ENCODE data around the gene CD63.

DNA sequence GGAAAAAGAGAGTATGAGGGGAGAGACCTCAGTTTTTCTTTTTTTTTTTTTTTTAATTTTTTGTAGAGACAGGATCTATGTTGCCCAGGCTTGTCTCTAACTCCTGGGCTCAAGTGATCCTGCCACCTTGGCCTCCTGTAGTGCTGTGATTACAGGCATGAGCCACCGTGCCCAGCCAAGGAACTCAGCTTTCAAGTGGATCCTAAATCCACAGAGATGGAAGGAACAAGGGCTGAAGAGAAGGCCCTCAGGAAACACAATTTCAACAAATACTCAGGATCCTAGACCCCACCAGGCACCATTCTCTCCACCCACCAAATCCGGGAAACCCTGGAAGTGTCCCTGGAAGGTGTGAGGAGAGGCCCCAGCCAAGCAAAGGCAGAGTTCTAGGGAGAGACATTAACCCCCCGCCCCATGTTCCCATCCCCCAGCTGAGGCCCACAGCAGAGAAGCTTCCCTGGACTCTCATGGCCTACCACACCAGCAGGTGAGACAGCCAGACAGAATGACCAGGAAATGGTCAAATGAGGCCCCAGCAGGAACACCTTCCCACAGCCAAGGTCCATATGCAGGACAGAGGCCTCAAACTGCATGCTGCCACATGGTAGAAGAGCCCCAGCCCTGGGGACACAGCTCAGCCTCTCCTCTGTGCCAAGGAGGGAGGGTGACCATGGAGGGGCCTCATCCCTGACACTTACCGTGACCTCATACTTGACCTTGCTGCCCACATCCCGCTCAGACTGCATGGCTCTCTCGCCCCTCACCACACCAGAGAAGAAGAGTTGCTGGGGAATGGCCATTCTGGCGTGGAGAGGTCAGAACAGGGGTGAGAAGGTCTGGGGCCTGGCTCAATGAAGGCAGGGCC is 35.3 kb downstream of the CD63 start:
- TF ChIP-seq, protein P1, sequence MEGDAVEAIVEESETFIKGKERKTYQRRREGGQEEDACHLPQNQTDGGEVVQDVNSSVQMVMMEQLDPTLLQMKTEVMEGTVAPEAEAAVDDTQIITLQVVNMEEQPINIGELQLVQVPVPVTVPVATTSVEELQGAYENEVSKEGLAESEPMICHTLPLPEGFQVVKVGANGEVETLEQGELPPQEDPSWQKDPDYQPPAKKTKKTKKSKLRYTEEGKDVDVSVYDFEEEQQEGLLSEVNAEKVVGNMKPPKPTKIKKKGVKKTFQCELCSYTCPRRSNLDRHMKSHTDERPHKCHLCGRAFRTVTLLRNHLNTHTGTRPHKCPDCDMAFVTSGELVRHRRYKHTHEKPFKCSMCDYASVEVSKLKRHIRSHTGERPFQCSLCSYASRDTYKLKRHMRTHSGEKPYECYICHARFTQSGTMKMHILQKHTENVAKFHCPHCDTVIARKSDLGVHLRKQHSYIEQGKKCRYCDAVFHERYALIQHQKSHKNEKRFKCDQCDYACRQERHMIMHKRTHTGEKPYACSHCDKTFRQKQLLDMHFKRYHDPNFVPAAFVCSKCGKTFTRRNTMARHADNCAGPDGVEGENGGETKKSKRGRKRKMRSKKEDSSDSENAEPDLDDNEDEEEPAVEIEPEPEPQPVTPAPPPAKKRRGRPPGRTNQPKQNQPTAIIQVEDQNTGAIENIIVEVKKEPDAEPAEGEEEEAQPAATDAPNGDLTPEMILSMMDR (IDR thresholded peaks at IDR 0.05): no peak
- TF ChIP-seq POLR2A (IDR thresholded peaks at IDR 0.05): no peak

Data from thyroid gland (tissue), 4 donors.